Vagina (tissue), 2 donors: ENCODE measurements around the gene MRPL39. TPM values are rescaled to one million over a fixed set of nuclear protein-coding genes. Genes with fewer than 3 reads are reported as not detected.

Experiments used
- DNase-seq, 2 donors: peaks; one replicate each; pipeline ENCODE4 v3.0.0-alpha.2; 2017; ENCODE audit errors: extremely low spot score in 2 of 2
- H3K27ac ChIP-seq: fragments of 200-600 bp; sonication (generic); one replicate; pipeline ENCODE4 v1.5.1; 2019
- H3K27me3 ChIP-seq: fragments of 200-600 bp; sonication (generic); one replicate; pipeline ENCODE4 v1.5.1; 2019
- H3K36me3 ChIP-seq, 2 donors: fragments of 200-600 bp; sonication (generic); one replicate each; pipeline ENCODE4 v1.5.1; 2017 to 2019
- H3K4me1 ChIP-seq: fragments of 200-600 bp; sonication (generic); one replicate; pipeline ENCODE4 v1.5.1; 2019
- H3K4me3 ChIP-seq, 2 donors: fragments of 200-600 bp; sonication (generic); 1 replicate in 1 of 2; 2 replicates in 1 of 2; pipeline ENCODE4 v1.5.1; 2016 to 2019
- H3K9me3 ChIP-seq: fragments of 200-600 bp; sonication (generic); one replicate; pipeline ENCODE4 v1.5.1; 2019
- POLR2A ChIP-seq, 2 donors: fragments of 450-650 bp; IDR thresholded peaks; one replicate each; pipeline ENCODE4 v1.6.1; 2017; ENCODE audit warnings: antibody characterized with exemption in 2 of 2, mild to moderate bottlenecking in 2 of 2, moderate library complexity in 2 of 2
- POLR2AphosphoS5 ChIP-seq, 2 donors: sonication (generic); formaldehyde crosslinking; IDR thresholded peaks; one replicate each; pipeline ENCODE4 v1.9.0; 2017; ENCODE audit warnings: antibody characterized with exemption in 2 of 2, mild to moderate bottlenecking in 2 of 2, low read depth in 1 of 2; ENCODE audit not compliant: insufficient read depth in 1 of 2
- intact Hi-C: fragments of 100-400 bp; cut with DNase I; formaldehyde crosslinking; loops from one replicate; pipeline ENCODE4 v1.15.1; 2023
- total RNA-seq: library from RNA; depleted of rRNA; stranded (reverse); fragments of >200 nt; gene quantifications from one replicate; pipeline ENCODE4 v1.2.3, GENCODE V29; 2016
- TF ChIP-seq, protein P1 (sequence below), 3 experiments: fragments of 450-650 bp in 2 of 3; fragments of 200-600 bp in 1 of 3; sonication (generic) in 1 of 3; IDR thresholded peaks; one replicate each; pipeline ENCODE4 v1.5.1; 2017 to 2019; ENCODE audit warnings: antibody characterized with exemption in 3 of 3, mild to moderate bottlenecking in 2 of 3, moderate library complexity in 2 of 3

The MRPL39 gene
- total RNA-seq, 1 donor from 2014 or later, result 8.8 TPM

DNA sequence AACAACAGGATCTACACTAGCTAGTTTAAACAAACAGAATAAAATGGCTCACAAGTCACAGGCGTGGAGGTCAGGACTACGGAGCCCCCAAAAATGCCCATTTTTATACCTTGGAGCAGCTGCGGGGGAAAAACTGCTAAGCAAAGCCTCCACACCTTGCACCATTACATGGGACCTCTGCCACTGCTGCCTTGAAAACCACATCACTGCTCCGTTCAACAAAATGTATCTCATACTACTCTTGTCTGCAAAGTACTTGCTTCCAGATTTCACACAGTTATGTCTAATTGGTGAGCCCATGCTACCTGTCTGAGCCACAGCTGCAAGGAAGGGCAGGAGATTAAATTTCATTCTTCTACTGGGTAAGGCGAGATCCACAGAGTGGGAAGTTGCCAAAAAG lies 24.4 kb downstream of the MRPL39 start:
- no peak for DNase-seq
- Histone ChIP-seq H3K9me3 (no peaks in the 10 kb centered on the region), H3K4me1 (no peaks in the 10 kb centered on the region), H3K4me3 (no peak overlapping the region), H3K36me3 (peaks cover 0 to 13% of the 10 kb centered on the region in 2 donors), H3K27ac (no peak overlapping the region), H3K27me3 (no peaks in the 10 kb centered on the region)
- TF ChIP-seq POLR2A (IDR thresholded peaks at IDR 0.05), result no peak
- TF ChIP-seq POLR2AphosphoS5 (IDR thresholded peaks at IDR 0.05; ENCODE audit: insufficient read depth in 1 of 2, low read depth in 1 of 2), result no peak
- TF ChIP-seq, protein P1, sequence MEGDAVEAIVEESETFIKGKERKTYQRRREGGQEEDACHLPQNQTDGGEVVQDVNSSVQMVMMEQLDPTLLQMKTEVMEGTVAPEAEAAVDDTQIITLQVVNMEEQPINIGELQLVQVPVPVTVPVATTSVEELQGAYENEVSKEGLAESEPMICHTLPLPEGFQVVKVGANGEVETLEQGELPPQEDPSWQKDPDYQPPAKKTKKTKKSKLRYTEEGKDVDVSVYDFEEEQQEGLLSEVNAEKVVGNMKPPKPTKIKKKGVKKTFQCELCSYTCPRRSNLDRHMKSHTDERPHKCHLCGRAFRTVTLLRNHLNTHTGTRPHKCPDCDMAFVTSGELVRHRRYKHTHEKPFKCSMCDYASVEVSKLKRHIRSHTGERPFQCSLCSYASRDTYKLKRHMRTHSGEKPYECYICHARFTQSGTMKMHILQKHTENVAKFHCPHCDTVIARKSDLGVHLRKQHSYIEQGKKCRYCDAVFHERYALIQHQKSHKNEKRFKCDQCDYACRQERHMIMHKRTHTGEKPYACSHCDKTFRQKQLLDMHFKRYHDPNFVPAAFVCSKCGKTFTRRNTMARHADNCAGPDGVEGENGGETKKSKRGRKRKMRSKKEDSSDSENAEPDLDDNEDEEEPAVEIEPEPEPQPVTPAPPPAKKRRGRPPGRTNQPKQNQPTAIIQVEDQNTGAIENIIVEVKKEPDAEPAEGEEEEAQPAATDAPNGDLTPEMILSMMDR (IDR thresholded peaks at IDR 0.05), result no peak
- intact Hi-C loops, result no loop called here

GRCh38 chr21:25582164-25582790 lies 25.0 kb downstream of the MRPL39 start:
- TF ChIP-seq, protein P1 (IDR thresholded peaks at IDR 0.05), result no peak
- TF ChIP-seq POLR2AphosphoS5 (IDR thresholded peaks at IDR 0.05; ENCODE audit: insufficient read depth in 1 of 2, low read depth in 1 of 2) (no peak), POLR2A (IDR thresholded peaks at IDR 0.05) (no peak)
- Histone ChIP-seq H3K4me3 (no peak overlapping the region), H3K9me3 (no peaks in the 10 kb centered on the region), H3K27me3 (no peaks in the 10 kb centered on the region), H3K27ac (no peak overlapping the region), H3K4me1 (no peaks in the 10 kb centered on the region), H3K36me3 (peaks cover 0 to 8% of the 10 kb centered on the region in 2 donors)
- DNase-seq, result no peak
- intact Hi-C loops, result no loop called here

DNA sequence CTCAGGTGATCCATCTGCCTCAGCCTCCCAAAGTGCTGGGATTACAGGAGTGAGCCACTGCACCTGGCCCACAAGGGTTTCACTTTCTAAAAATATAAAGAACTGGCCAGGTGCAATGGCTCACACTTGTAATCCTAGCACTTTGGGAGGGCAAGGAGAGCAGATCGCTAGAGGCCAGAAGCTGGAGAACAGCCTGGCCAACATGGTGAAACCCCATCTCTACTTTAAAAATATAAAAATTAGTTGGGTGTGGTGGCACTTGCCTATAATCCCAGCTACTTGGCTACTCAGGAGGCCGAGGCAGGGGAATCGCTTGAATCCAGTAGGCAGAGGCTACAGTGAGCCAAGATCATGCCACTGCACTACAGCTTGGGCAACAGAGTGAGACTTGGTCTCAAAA lies 25.7 kb downstream of the MRPL39 start:
- TF ChIP-seq, protein P1 (IDR thresholded peaks at IDR 0.05), result no peak
- TF ChIP-seq POLR2A (IDR thresholded peaks at IDR 0.05), result no peak
- no peak for TF ChIP-seq POLR2AphosphoS5 (IDR thresholded peaks at IDR 0.05; ENCODE audit: insufficient read depth in 1 of 2, low read depth in 1 of 2)
- H3K36me3 ChIP-seq, result peaks cover 0 to 6% of the 10 kb centered on the region in 2 donors
- no peak overlapping the region for H3K4me3 ChIP-seq
- no peak for DNase-seq
- no peaks in the 10 kb centered on the region for H3K27me3 ChIP-seq
- H3K9me3 ChIP-seq, result no peaks in the 10 kb centered on the region
- intact Hi-C loops, result no loop called here
- no peak overlapping the region for H3K27ac ChIP-seq
- H3K4me1 ChIP-seq, result no peaks in the 10 kb centered on the region

DNA sequence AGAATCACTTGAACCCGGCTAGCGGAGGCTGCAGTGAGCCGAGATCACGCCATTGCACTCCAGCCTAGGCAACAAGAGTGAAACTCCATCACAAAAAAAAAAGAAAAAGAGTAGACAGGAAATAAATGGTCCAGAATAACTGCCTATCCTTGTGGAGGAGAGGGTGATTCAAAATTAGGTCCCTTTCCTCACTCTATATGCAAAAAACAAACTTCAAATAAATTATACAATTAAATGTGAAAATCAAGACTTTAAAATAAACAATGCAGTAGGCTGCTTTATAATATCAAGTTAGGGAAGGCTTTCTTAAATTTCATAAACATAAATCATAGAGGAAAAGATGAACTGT lies 26.4 kb downstream of the MRPL39 start:
- TF ChIP-seq, protein P1 (IDR thresholded peaks at IDR 0.05), result no peak
- TF ChIP-seq POLR2AphosphoS5 (IDR thresholded peaks at IDR 0.05; ENCODE audit: insufficient read depth in 1 of 2, low read depth in 1 of 2), result no peak
- TF ChIP-seq POLR2A (IDR thresholded peaks at IDR 0.05), result no peak
- no peaks in the 10 kb centered on the region for H3K4me1 ChIP-seq
- no peaks in the 10 kb centered on the region for H3K9me3 ChIP-seq
- no peaks in the 10 kb centered on the region for H3K27me3 ChIP-seq
- intact Hi-C loops, result no loop called here
- no peak overlapping the region for H3K4me3 ChIP-seq
- H3K27ac ChIP-seq, result no peak overlapping the region
- DNase-seq, result no peak
- peaks cover 0 to 6% of the 10 kb centered on the region in 2 donors for H3K36me3 ChIP-seq

DNA sequence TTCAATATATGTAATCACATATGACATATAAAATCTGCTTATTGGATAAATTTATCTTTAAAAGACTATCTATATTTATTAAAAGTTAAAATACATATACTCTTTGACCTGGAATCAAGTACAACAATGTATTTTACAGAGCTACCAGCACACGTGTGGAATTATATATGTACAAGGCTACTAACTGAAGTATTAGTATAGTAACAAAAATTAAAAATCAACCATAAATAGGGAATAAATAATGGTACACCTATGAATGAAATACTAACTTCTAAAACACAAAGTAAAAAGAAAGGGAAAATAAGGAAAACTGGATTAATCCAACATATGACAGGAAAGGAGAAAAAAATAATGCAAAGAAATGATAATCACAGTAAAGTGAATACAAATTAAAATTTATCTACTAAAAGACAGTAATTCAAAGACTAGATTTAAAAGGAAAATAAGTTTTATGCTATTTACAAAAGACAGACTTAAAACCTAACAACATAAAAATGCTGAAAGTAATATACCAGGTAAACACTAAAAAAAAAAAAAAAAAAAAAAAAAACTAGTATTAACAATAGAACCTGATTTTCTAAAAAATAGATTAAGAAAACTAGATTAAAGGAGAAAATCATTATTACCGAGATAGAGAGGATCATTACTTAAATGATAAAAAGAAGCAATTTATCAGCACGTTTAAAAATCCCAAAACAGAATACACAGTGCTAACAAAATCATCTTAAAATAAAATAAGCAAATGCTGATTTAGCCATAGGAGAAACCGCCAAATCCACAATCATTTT lies 27.9 kb downstream of the MRPL39 start:
- H3K4me1 ChIP-seq, result no peaks in the 10 kb centered on the region
- H3K27me3 ChIP-seq, result no peaks in the 10 kb centered on the region
- no peak overlapping the region for H3K27ac ChIP-seq
- no peak for DNase-seq
- no peaks in the 10 kb centered on the region for H3K36me3 ChIP-seq
- TF ChIP-seq, protein P1 (IDR thresholded peaks at IDR 0.05), result no peak
- no peaks in the 10 kb centered on the region for H3K9me3 ChIP-seq
- H3K4me3 ChIP-seq, result no peak overlapping the region
- intact Hi-C loops, result loop anchor here (5.0 kb wide), 1 partner anchor 562 kb away; no protein-coding TSS in a partner anchor
